GM12874 (cell line): ENCODE measurements around the gene PPL.

ENCODE experiments used
- TF ChIP-seq, protein P1 (sequence below): IDR thresholded peaks from 2 replicates; pipeline ENCODE4 v1.5.1; 2011; ENCODE audit warnings: low read depth, mild to moderate bottlenecking, control low read depth, low read length, moderate library complexity; ENCODE audit not compliant: insufficient read depth

Gene PPL

GRCh38 chr16:4855371-4855770 lies 81.6 kb downstream of the PPL start:
- TF ChIP-seq, protein P1, sequence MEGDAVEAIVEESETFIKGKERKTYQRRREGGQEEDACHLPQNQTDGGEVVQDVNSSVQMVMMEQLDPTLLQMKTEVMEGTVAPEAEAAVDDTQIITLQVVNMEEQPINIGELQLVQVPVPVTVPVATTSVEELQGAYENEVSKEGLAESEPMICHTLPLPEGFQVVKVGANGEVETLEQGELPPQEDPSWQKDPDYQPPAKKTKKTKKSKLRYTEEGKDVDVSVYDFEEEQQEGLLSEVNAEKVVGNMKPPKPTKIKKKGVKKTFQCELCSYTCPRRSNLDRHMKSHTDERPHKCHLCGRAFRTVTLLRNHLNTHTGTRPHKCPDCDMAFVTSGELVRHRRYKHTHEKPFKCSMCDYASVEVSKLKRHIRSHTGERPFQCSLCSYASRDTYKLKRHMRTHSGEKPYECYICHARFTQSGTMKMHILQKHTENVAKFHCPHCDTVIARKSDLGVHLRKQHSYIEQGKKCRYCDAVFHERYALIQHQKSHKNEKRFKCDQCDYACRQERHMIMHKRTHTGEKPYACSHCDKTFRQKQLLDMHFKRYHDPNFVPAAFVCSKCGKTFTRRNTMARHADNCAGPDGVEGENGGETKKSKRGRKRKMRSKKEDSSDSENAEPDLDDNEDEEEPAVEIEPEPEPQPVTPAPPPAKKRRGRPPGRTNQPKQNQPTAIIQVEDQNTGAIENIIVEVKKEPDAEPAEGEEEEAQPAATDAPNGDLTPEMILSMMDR, result no peak

- TF ChIP-seq, protein P1, result no peak
Measured at GRCh38 chr16:4852221-4852872, 84.6 kb downstream of the PPL start.

- TF ChIP-seq, protein P1, result no peak
Measured at GRCh38 chr16:4850211-4850610, 86.7 kb downstream of the PPL start.

DNA sequence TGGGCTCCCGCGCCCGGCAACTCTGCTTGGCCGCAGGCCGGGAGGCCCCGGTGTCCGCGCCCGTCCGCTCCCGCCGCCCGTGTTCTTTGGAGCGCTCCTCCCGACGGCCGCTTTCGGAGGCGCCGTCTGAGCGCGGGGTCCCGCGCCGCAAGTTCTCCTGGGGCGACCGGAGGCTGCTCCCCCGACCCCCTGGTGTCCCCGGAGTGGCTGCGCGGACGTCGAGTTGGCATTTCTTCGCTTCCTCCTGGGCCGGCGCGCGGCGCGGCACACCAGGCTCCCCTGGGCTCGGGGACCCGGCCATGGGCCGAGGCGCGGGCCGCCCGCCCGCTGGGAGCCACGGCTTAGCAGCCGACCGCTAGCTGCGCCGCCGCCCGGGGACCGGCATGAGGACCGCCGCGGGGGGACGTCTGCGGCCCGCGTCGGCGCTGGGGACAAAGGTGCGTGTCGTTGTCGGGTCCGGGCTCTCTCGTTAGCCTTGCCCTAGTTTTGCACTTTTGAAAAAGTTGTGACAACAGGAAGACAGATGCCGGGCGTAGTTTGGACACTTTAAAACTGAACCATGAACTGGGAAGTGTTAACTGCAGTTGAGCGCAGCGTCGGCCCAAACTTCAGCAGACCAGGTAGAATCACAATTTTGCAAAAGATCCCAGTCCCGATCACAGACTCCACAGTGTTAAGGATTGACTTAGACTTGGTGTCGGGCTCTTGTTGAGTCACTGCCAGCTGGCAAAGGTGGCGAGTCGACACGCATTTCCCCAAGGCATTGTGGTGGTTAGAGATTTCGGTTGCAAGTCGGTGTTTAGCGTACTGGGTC lies 89.0 kb downstream of the PPL start:
- TF ChIP-seq, protein P1, result no peak

DNA sequence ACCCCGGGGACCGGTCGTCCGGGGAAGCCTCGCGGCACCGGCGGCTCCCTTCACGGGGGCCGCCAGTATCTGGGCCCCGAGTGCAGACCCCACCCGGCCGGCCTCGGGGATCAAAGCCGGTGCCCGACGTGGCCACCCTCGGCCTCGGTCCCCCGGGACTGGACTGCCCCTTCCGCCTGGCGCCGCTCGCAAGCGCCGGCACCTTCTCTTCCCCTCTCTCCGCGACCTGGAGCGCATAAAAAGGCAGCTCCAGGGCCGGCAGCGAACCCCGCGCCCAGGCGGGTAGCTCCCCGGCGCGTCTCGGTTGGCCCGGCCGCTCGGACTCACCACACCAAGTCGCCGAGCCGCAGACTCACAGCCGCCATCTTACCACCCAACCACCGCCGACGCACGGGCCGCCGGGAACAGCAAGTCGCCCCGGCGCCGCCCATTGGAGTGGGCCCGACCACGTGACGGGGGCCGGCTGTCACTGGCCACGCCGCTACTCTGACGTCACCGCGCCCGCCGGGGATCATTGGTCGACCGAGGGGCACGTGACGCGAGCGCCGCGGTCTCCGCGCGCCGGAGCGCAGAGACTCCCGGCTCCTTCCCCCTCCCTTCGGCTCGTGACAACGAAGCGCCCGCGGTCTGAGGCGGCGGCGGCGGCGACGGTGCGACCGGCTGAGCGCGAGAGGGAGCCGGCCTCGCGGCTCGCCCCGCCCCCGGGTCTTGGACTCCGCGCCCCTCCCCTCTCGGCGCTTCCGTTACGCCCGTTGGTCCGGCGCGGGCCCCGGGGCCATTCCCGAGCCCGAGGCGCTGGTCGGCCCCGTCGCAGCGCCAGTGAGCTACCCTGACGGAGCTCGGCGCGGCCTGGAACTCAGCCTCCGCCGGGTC lies 89.8 kb downstream of the PPL start, which contains the start of the genes GLYR1 and UBN1:
TSS of gene GLYR1 (minus strand) at position 388 of the 873 bp plus-strand sequence. CDS start at position 365, 23 bp downstream.
TSS of gene UBN1 (plus strand) at position 581 of the 873 bp plus-strand sequence. CDS start 5,437 bp downstream, outside the sequence.
- TF ChIP-seq, protein P1, result no peak

DNA sequence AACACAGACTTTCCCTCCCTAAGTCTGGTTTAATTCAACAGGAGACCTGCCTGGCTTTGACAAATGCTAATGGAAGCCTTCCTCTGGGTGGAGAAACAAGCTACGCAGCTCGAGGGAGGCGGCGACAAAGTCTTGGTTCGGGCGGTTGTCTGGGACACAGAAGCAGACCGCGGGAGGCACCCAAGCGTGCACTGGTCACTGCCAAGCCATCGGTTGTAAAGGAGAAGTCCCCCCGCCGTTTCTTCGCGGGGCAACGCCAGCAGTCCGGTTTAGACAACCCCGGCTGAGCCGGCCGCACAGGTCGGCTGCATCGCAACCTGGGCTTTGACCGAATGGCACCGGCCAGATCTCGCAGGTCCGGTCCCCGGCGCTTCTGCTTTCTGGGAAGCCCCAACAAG lies 90.4 kb downstream of the PPL start:
- TF ChIP-seq, protein P1, result no peak

GRCh38 chr16:4840984-4841383 lies 96.0 kb downstream of the PPL start:
- TF ChIP-seq, protein P1, result no peak
